Prostate gland (tissue), 2 donors: ENCODE results near the gene LDHAL6B. TPM values are rescaled to one million over a fixed set of nuclear protein-coding genes. Genes with fewer than 3 reads are reported as not detected.

Source experiments
- DNase-seq: peaks from one replicate; pipeline ENCODE4 v3.0.0-alpha.2; 2019; ENCODE audit warnings: low spot score
- H3K27ac ChIP-seq, 2 donors: fragments of 200-600 bp; sonication (generic); 2 replicates each; pipeline ENCODE4 v1.5.1; 2017 to 2019
- H3K27me3 ChIP-seq: fragments of 200-600 bp; sonication (generic); replicated peaks from 2 replicates; pipeline ENCODE4 v1.5.1; 2019; ENCODE audit not compliant: insufficient read depth
- H3K36me3 ChIP-seq, 2 donors: fragments of 200-600 bp; sonication (generic); 1 replicate in 1 of 2; 2 replicates in 1 of 2; pipeline versions ENCODE4 v1.5.1 to v1.8.1; 2017 to 2019
- H3K4me1 ChIP-seq: fragments of 200-600 bp; sonication (generic); replicated peaks from 2 replicates; pipeline ENCODE4 v1.5.1; 2019
- H3K4me3 ChIP-seq, 2 donors: fragments of 200-600 bp; sonication (generic); 2 replicates each; pipeline ENCODE4 v1.5.1; 2017 to 2019
- H3K9me3 ChIP-seq: fragments of 200-600 bp; sonication (generic); 2 replicates; pipeline ENCODE4 v1.5.1; 2017
- CTCF ChIP-seq, 4 experiments: fragments of 200-600 bp in 2 of 4; fragments of 450-650 bp in 2 of 4; sonication (generic) in 2 of 4; IDR thresholded peaks; 1 replicate in 3 of 4; 2 replicates in 1 of 4; pipeline ENCODE4 v1.5.1; 2016 to 2019; ENCODE audit warnings: antibody characterized with exemption in 4 of 4, mild to moderate bottlenecking in 2 of 4, moderate library complexity in 2 of 4
- POLR2A ChIP-seq: fragments of 450-650 bp; IDR thresholded peaks from one replicate; pipeline ENCODE4 v1.6.1; 2016; ENCODE audit warnings: antibody characterized with exemption, mild to moderate bottlenecking
- POLR2AphosphoS5 ChIP-seq: sonication (generic); formaldehyde crosslinking; IDR thresholded peaks from one replicate; pipeline ENCODE4 v1.6.1; 2017; ENCODE audit warnings: antibody characterized with exemption
- WGBS: methylation state at CpG from one replicate; pipeline ENCODE4 v1.1.5; 2018; 5-methylcytosine and 5-hydroxymethylcytosine counted together
- intact Hi-C: fragments of 100-400 bp; cut with DNase I; formaldehyde crosslinking; loops from one replicate; pipeline ENCODE4 v1.14.2; 2022
- total RNA-seq, 2 donors: library from RNA; depleted of rRNA; stranded (reverse); fragments of >200 nt; gene quantifications; one replicate each; pipeline ENCODE4 v1.1.0, GENCODE V29; 2016

The LDHAL6B gene
- total RNA-seq, 2 donors from 2014 or later, result 6.0 TPM; not detected in 1

GRCh38 chr15:59191855-59192237 lies 14.8 kb upstream of the LDHAL6B start:
- 48% methylated on average over 6 of the region's 6 CpGs for WGBS
- TF ChIP-seq CTCF (IDR thresholded peaks at IDR 0.05) (no peak), POLR2AphosphoS5 (no peak), POLR2A (no peak)
- no peaks in the 10 kb centered on the region for H3K36me3 ChIP-seq

GRCh38 chr15:59194639-59195325 lies 11.9 kb upstream of the LDHAL6B start:
- Histone ChIP-seq H3K9me3 (no peaks in the 10 kb centered on the region), H3K4me3 (no peak overlapping the region), H3K27ac (no peak overlapping the region), H3K4me1 (no peaks in the 10 kb centered on the region), H3K27me3 (no peaks in the 10 kb centered on the region), H3K36me3 (no peaks in the 10 kb centered on the region)
- no peak for DNase-seq
- intact Hi-C loops, result no loop called here
- TF ChIP-seq CTCF (IDR thresholded peaks at IDR 0.05) (no peak), POLR2A (no peak), POLR2AphosphoS5 (no peak)
- 64% methylated on average over 10 of the region's 10 CpGs for WGBS

More at GRCh38 chr15:59191855-59192237, 14.8 kb upstream of the LDHAL6B start:
- DNase-seq, result no peak
- no peak overlapping the region for H3K27ac ChIP-seq
- H3K9me3 ChIP-seq, result no peaks in the 10 kb centered on the region
- intact Hi-C loops, result no loop called here
- no peak overlapping the region for H3K4me3 ChIP-seq
- H3K27me3 ChIP-seq, result no peaks in the 10 kb centered on the region
- no peaks in the 10 kb centered on the region for H3K4me1 ChIP-seq

- WGBS, result 93% methylated on average over 2 of the region's 2 CpGs
- Histone ChIP-seq H3K36me3 (no peaks in the 10 kb centered on the region), H3K27me3 (no peaks in the 10 kb centered on the region), H3K27ac (no peak overlapping the region), H3K9me3 (no peaks in the 10 kb centered on the region), H3K4me1 (no peaks in the 10 kb centered on the region), H3K4me3 (no peak overlapping the region)
- intact Hi-C loops, result no loop called here
- TF ChIP-seq POLR2AphosphoS5 (no peak), CTCF (IDR thresholded peaks at IDR 0.05) (no peak), POLR2A (no peak)
- DNase-seq, result no peak
Measured at GRCh38 chr15:59196416-59196815, 10.2 kb upstream of the LDHAL6B start.

- no peak for DNase-seq
- H3K9me3 ChIP-seq, result no peaks in the 10 kb centered on the region
- TF ChIP-seq POLR2AphosphoS5 (no peak), POLR2A (no peak), CTCF (IDR thresholded peaks at IDR 0.05) (no peak)
- no peak overlapping the region for H3K27ac ChIP-seq
- WGBS, result 93% methylated on average over 2 of the region's 2 CpGs
- no peaks in the 10 kb centered on the region for H3K36me3 ChIP-seq
- intact Hi-C loops, result no loop called here
- no peak overlapping the region for H3K4me3 ChIP-seq
- no peaks in the 10 kb centered on the region for H3K4me1 ChIP-seq
- H3K27me3 ChIP-seq, result no peaks in the 10 kb centered on the region
Measured at GRCh38 chr15:59197454-59197853, 9.2 kb upstream of the LDHAL6B start.
